Adipose tissue (tissue), 3 donors: ENCODE results near the gene PDSS2. TPM values are rescaled to one million over a fixed set of nuclear protein-coding genes. Genes with fewer than 3 reads are reported as not detected.

ENCODE experiments used
- H3K27ac ChIP-seq: one replicate; pipeline ENCODE4 v1.5.1; 2013; ENCODE audit warnings: low read depth, low read length
- WGBS, 3 donors: extraction: QIAGEN DNeasy Blood & Tissue Kit; methylation state at CpG; one replicate each; pipeline ENCODE4 v1.1.7; 2013; 5-methylcytosine and 5-hydroxymethylcytosine counted together
- polyA plus RNA-seq, 3 donors: library from polyadenylated mRNA; stranded (reverse); fragments of 200-250 nt; gene quantifications; one replicate each; pipeline ENCODE4 v1.2.3, GENCODE V29; 2013
- donor health status: healthy with polysubstance abuse.
- donor health status: Bipolar disorder and iron deficiency.
- donor health status: healthy.

PDSS2 gene
- polyA plus RNA-seq, 3 donors: 6.7 to 10.4 (median 8.9) TPM

GRCh38 chr6:107259951-107260350 is 199.4 kb downstream of the PDSS2 start:
- H3K27ac ChIP-seq: no peak overlapping the region

GRCh38 chr6:107248147-107248546 is 211.2 kb downstream of the PDSS2 start:
- no peak overlapping the region for H3K27ac ChIP-seq

GRCh38 chr6:107246972-107247615 is 212.3 kb downstream of the PDSS2 start:
- no peak overlapping the region for H3K27ac ChIP-seq

GRCh38 chr6:107246249-107246971 is 213.0 kb downstream of the PDSS2 start:
- WGBS, 3 donors: 78 to 95% (median 88%) methylated on average over 3 of the region's 3 CpGs
- no peak overlapping the region for H3K27ac ChIP-seq

More at GRCh38 chr6:107246972-107247615, 212.3 kb downstream of the PDSS2 start:
- 75 to 82% (median 77%) methylated on average over 6 of the region's 6 CpGs for whole genome bisulfite sequencing, 3 donors

- WGBS, 3 donors: 92 to 95% (median 93%) methylated on average over 4 of the region's 4 CpGs
- no peak overlapping the region for H3K27ac ChIP-seq
Measured at GRCh38 chr6:107244742-107245480, 214.5 kb downstream of the PDSS2 start.

- H3K27ac ChIP-seq: no peak overlapping the region
- 85 to 88% (median 87%) methylated on average over 4 of the region's 4 CpGs for WGBS, 3 donors
Measured at GRCh38 chr6:107244082-107244741, 215.2 kb downstream of the PDSS2 start.

- H3K27ac ChIP-seq: no peak overlapping the region
- 94 to 100% (median 95%) methylated on average over 2 of the region's 2 CpGs for WGBS, 3 donors
Measured at GRCh38 chr6:107243471-107243870, 215.9 kb downstream of the PDSS2 start.

- no peak overlapping the region for H3K27ac ChIP-seq
- 85 to 95% (median 89%) methylated on average over 5 of the region's 5 CpGs for WGBS, 3 donors
Measured at GRCh38 chr6:107237992-107238660, 221.2 kb downstream of the PDSS2 start.

- H3K27ac ChIP-seq: no peak overlapping the region
Measured at GRCh38 chr6:107235511-107235910, 223.9 kb downstream of the PDSS2 start.

GRCh38 chr6:107235007-107235406 is 224.4 kb downstream of the PDSS2 start:
- WGBS, 3 donors: 54 to 68% (median 61%) methylated on average over 2 of the region's 2 CpGs
- H3K27ac ChIP-seq: no peak overlapping the region

- 94 to 97% (median 96%) methylated on average over 3 of the region's 3 CpGs for WGBS, 3 donors
- H3K27ac ChIP-seq: no peak overlapping the region
Measured at GRCh38 chr6:107231243-107231642, 228.1 kb downstream of the PDSS2 start.

- no peak overlapping the region for H3K27ac ChIP-seq
- 59 to 97% (median 96%) methylated on average over 1 of the region's 1 CpG for WGBS, 3 donors
Measured at GRCh38 chr6:107230448-107230847, 228.9 kb downstream of the PDSS2 start.

GRCh38 chr6:107230024-107230423 is 229.3 kb downstream of the PDSS2 start:
- H3K27ac ChIP-seq: no peak overlapping the region
- WGBS, 3 donors: 72 to 77% (median 76%) methylated on average over 2 of the region's 2 CpGs

GRCh38 chr6:107228754-107229153 is 230.6 kb downstream of the PDSS2 start:
- H3K27ac ChIP-seq: no peak overlapping the region
- 88 to 93% (median 90%) methylated on average over 1 of the region's 1 CpG for WGBS, 3 donors

- 60 to 95% (median 93%) methylated on average over 2 of the region's 2 CpGs for WGBS, 3 donors
Measured at GRCh38 chr6:107221519-107221918, 237.8 kb downstream of the PDSS2 start.

GRCh38 chr6:107219851-107220250 is 239.5 kb downstream of the PDSS2 start:
- WGBS, 3 donors: 97 to 99% (median 97%) methylated on average over 4 of the region's 4 CpGs
- no peak overlapping the region for H3K27ac ChIP-seq

More at GRCh38 chr6:107221519-107221918, 237.8 kb downstream of the PDSS2 start:
- no peak overlapping the region for H3K27ac ChIP-seq

- WGBS, 3 donors: 50 to 65% (median 62%) methylated on average over 2 of the region's 2 CpGs
- no peak overlapping the region for H3K27ac ChIP-seq
Measured at GRCh38 chr6:107218142-107218541, 241.2 kb downstream of the PDSS2 start.

- H3K27ac ChIP-seq: no peak overlapping the region
Measured at GRCh38 chr6:107217248-107217647, 242.1 kb downstream of the PDSS2 start.
